GM12864 (cell line): Measurements from ENCODE around the gene EXOSC1.
A peak's percentile ranks its signal among the peaks of the same experiment; 100 is the strongest.

ENCODE experiments used
- DNase-seq: peaks from one replicate; pipeline ENCODE4 v3.0.0-alpha.2; 2011; ENCODE audit warnings: low read depth
- H3K4me3 ChIP-seq: 2 replicates; pipeline ENCODE4 v1.5.1; 2011; ENCODE audit warnings: mild to moderate bottlenecking, low read depth, low read length, control low read depth
- CTCF ChIP-seq: IDR thresholded peaks from 2 replicates; pipeline ENCODE4 v1.5.1; 2011; ENCODE audit warnings: low read depth, mild to moderate bottlenecking, moderate library complexity, low read length, control low read depth, inconsistent platforms; ENCODE audit errors: missing control alignments

The EXOSC1 gene

GRCh38 chr10:97445722-97446639, at the start of gene EXOSC1, which contains the start of gene ZDHHC16:
Gene EXOSC1, minus strand, starts transcription at chr10:97446006. Its CDS starts 21 bp downstream, at chr10:97445985.
Gene ZDHHC16, plus strand, starts transcription at chr10:97446175. Its CDS starts 5,501 bp downstream, at chr10:97451676.
- no peak for TF ChIP-seq CTCF
- peak within 1 kb of the TSS; percentile 89 for H3K4me3 ChIP-seq
- DNase-seq: peak; percentile 88

GRCh38 chr10:97494863-97495506, 49.2 kb upstream of the EXOSC1 start:
- DNase-seq: no peak
- no peak for TF ChIP-seq CTCF

GRCh38 chr10:97494151-97494550, 48.3 kb upstream of the EXOSC1 start:
- no peak for TF ChIP-seq CTCF
- no peak for DNase-seq
- no peak overlapping the region for H3K4me3 ChIP-seq

More at GRCh38 chr10:97494863-97495506, 49.2 kb upstream of the EXOSC1 start:
- H3K4me3 ChIP-seq: no peak overlapping the region

GRCh38 chr10:97490592-97490991, 44.8 kb upstream of the EXOSC1 start:
- TF ChIP-seq CTCF: no peak

GRCh38 chr10:97485647-97486281, 40.0 kb upstream of the EXOSC1 start:
- H3K4me3 ChIP-seq: no peak overlapping the region
- TF ChIP-seq CTCF: no peak
- DNase-seq: no peak

More at GRCh38 chr10:97490592-97490991, 44.8 kb upstream of the EXOSC1 start:
- DNase-seq: no peak
- H3K4me3 ChIP-seq: no peak overlapping the region

- no peak for DNase-seq
- TF ChIP-seq CTCF: no peak
- H3K4me3 ChIP-seq: no peak overlapping the region
These were observed 38.1 kb upstream of the EXOSC1 start for GRCh38 chr10:97483921-97484320.
